ENCODE results near the gene PTPRJ.

The PTPRJ gene

GRCh38 chr11:48141475-48142122, 161.2 kb downstream of the PTPRJ start:
- no peaks in the 10 kb centered on the region for H3K79me2 ChIP-seq (ENCODE audit: insufficient read depth, low read length)
- H2AFZ ChIP-seq (ENCODE audit: low read length), result no peak overlapping the region
- H4K20me1 ChIP-seq (ENCODE audit: insufficient read depth, low read length, poor library complexity, severe bottlenecking), result no peaks in the 10 kb centered on the region
- no peak overlapping the region for H3K9ac ChIP-seq (ENCODE audit: low read depth, low read length, poor library complexity, severe bottlenecking)
- no peaks in the 10 kb centered on the region for H3K9me3 ChIP-seq (ENCODE audit: insufficient read depth, low read depth, low read length)
- H3K27me3 ChIP-seq (ENCODE audit: insufficient read depth, low read length, poor library complexity, severe bottlenecking), result no peaks in the 10 kb centered on the region
- no peaks in the 10 kb centered on the region for H3F3A ChIP-seq (ENCODE audit: low read depth)
- H3K9me2 ChIP-seq (replicated peaks; ENCODE audit: low read depth, low read length), result no peaks in the 10 kb centered on the region
- H3K36me3 ChIP-seq (ENCODE audit: insufficient read depth, low read length), result no peaks in the 10 kb centered on the region
- H3K4me1 ChIP-seq (ENCODE audit: insufficient read depth, low read length, poor library complexity, severe bottlenecking), result no peaks in the 10 kb centered on the region
- no peak overlapping the region for H3K4me2 ChIP-seq (ENCODE audit: low read depth, low read length, poor library complexity, severe bottlenecking)
- no peak overlapping the region for H3K4me3 ChIP-seq (ENCODE audit: low read length, poor library complexity, severe bottlenecking)
- no peak for TF ChIP-seq EZH2phosphoT487 (IDR thresholded peaks at IDR 0.05; ENCODE audit: borderline replicate concordance)
- TF ChIP-seq CTCF (conservative IDR thresholded peaks at IDR 0.05; ENCODE audit: low read length), result no peak

GRCh38 chr11:48142889-48143288, 162.5 kb downstream of the PTPRJ start:
- no peaks in the 10 kb centered on the region for H3K9me3 ChIP-seq (ENCODE audit: insufficient read depth, low read depth, low read length)
- H3K36me3 ChIP-seq (ENCODE audit: insufficient read depth, low read length), result no peaks in the 10 kb centered on the region
- no peaks in the 10 kb centered on the region for H3K27me3 ChIP-seq (ENCODE audit: insufficient read depth, low read length, poor library complexity, severe bottlenecking)
- H3K4me1 ChIP-seq (ENCODE audit: insufficient read depth, low read length, poor library complexity, severe bottlenecking), result no peaks in the 10 kb centered on the region
- H4K20me1 ChIP-seq (ENCODE audit: insufficient read depth, low read length, poor library complexity, severe bottlenecking), result no peaks in the 10 kb centered on the region
- H3K79me2 ChIP-seq (ENCODE audit: insufficient read depth, low read length), result no peaks in the 10 kb centered on the region
- H3F3A ChIP-seq (ENCODE audit: low read depth), result no peaks in the 10 kb centered on the region
- no peak overlapping the region for H3K4me2 ChIP-seq (ENCODE audit: low read depth, low read length, poor library complexity, severe bottlenecking)
- H3K4me3 ChIP-seq (ENCODE audit: low read length, poor library complexity, severe bottlenecking), result no peak overlapping the region
- no peak for TF ChIP-seq EZH2phosphoT487 (IDR thresholded peaks at IDR 0.05; ENCODE audit: borderline replicate concordance)
- TF ChIP-seq CTCF (conservative IDR thresholded peaks at IDR 0.05; ENCODE audit: low read length), result no peak
- no peak overlapping the region for H3K9ac ChIP-seq (ENCODE audit: low read depth, low read length, poor library complexity, severe bottlenecking)
- no peak overlapping the region for H2AFZ ChIP-seq (ENCODE audit: low read length)
- no peaks in the 10 kb centered on the region for H3K9me2 ChIP-seq (replicated peaks; ENCODE audit: low read depth, low read length)

GRCh38 chr11:48148749-48149148, 168.4 kb downstream of the PTPRJ start:
- no peaks in the 10 kb centered on the region for H4K20me1 ChIP-seq (ENCODE audit: insufficient read depth, low read length, poor library complexity, severe bottlenecking)
- no peaks in the 10 kb centered on the region for H3F3A ChIP-seq (ENCODE audit: low read depth)
- no peaks in the 10 kb centered on the region for H3K79me2 ChIP-seq (ENCODE audit: insufficient read depth, low read length)
- TF ChIP-seq CTCF (conservative IDR thresholded peaks at IDR 0.05; ENCODE audit: low read length) (no peak), EZH2phosphoT487 (IDR thresholded peaks at IDR 0.05; ENCODE audit: borderline replicate concordance) (no peak)
- H3K9me3 ChIP-seq (ENCODE audit: insufficient read depth, low read depth, low read length), result peaks cover 8% of the 10 kb centered on the region; the same call in 1 of the 2 replicates
- no peak overlapping the region for H2AFZ ChIP-seq (ENCODE audit: low read length)
- H3K4me2 ChIP-seq (ENCODE audit: low read depth, low read length, poor library complexity, severe bottlenecking), result no peak overlapping the region
- no peaks in the 10 kb centered on the region for H3K4me1 ChIP-seq (ENCODE audit: insufficient read depth, low read length, poor library complexity, severe bottlenecking)
- no peak overlapping the region for H3K9ac ChIP-seq (ENCODE audit: low read depth, low read length, poor library complexity, severe bottlenecking)
- no peaks in the 10 kb centered on the region for H3K9me2 ChIP-seq (replicated peaks; ENCODE audit: low read depth, low read length)
- no peak overlapping the region for H3K4me3 ChIP-seq (ENCODE audit: low read length, poor library complexity, severe bottlenecking)
- H3K27me3 ChIP-seq (ENCODE audit: insufficient read depth, low read length, poor library complexity, severe bottlenecking), result no peaks in the 10 kb centered on the region
- no peaks in the 10 kb centered on the region; the same call in 1 of the 2 replicates for H3K36me3 ChIP-seq (ENCODE audit: insufficient read depth, low read length)

Measured in Loucy (cell line).